HG02763 (cell line): ENCODE results near the gene ITGB8.

ENCODE experiments used
- ATAC-seq: cut with Tn5 transposase; IDR thresholded peaks from one replicate; pipeline ENCODE4 v1.9.1; 2021; ENCODE audit warnings: mild to moderate bottlenecking, moderate library complexity; ENCODE audit not compliant: unreplicated experiment

ITGB8 gene

GRCh38 chr7:20449176-20449575 is 118.5 kb downstream of the ITGB8 start:
- ATAC-seq, result no peak

GRCh38 chr7:20450536-20450935 is 119.8 kb downstream of the ITGB8 start:
- ATAC-seq, result no peak

- ATAC-seq, result no peak
These were observed 123.5 kb downstream of the ITGB8 start for GRCh38 chr7:20454202-20454601.

- no peak for ATAC-seq
These were observed 126.0 kb downstream of the ITGB8 start for GRCh38 chr7:20456701-20457100.

- ATAC-seq, result no peak
These were observed 127.8 kb downstream of the ITGB8 start for GRCh38 chr7:20458521-20458920.

- ATAC-seq, result no peak
These were observed 128.7 kb downstream of the ITGB8 start for GRCh38 chr7:20459419-20459818.

GRCh38 chr7:20464891-20465290 is 134.2 kb downstream of the ITGB8 start:
- no peak for ATAC-seq
